ENCODE data around the gene CLDN7. TPM values are rescaled to one million over a fixed set of nuclear protein-coding genes. Genes with fewer than 3 reads are reported as not detected.

The CLDN7 gene
- total RNA-seq, 1 experiment from 2014 or later, result 286 TPM

GRCh38 chr17:7281074-7281952, 19.0 kb upstream of the CLDN7 start, which contains the start of gene SLC2A4 (continued):
- TF ChIP-seq REST (IDR thresholded peaks at IDR 0.05; ENCODE audit: low read depth) (no peak), EZH2phosphoT487 (IDR thresholded peaks at IDR 0.05; ENCODE audit: borderline replicate concordance) (no peak), YY1 (IDR thresholded peaks at IDR 0.05; ENCODE audit: extremely low read depth, insufficient replicate concordance, low read depth, low read length) (no peak)

- CTCF ChIA-PET, result interaction anchor here (0.6 to 2.0 kb wide), 12 partner anchors 11 to 280 kb away, joined by 3 to 38 read pairs (median 4); partner anchors contain the start of gene NEURL4
- Histone ChIP-seq H3K27ac (ENCODE audit: low read depth, low read length) (peak overlapping the region; percentile 73), H3K4me1 (ENCODE audit: control insufficient read depth in 1 of 2, insufficient read depth in 2 of 2, low read length in 2 of 2) (peaks cover 13 to 34% of the 10 kb centered on the region in 2 experiments), H3K9me2 (ENCODE audit: insufficient read depth) (no peaks in the 10 kb centered on the region), H3K27me3 (ENCODE audit: insufficient read depth, low read length) (no peaks in the 10 kb centered on the region), H3K79me2 (ENCODE audit: insufficient read depth, low read length) (no peaks in the 10 kb centered on the region), H4K20me1 (ENCODE audit: insufficient read depth) (no peaks in the 10 kb centered on the region), H2AFZ (ENCODE audit: low read depth, low read length, poor library complexity, severe bottlenecking) (peak overlapping the region; percentile 50), H3K36me3 (ENCODE audit: control insufficient read depth in 1 of 2, insufficient read depth in 2 of 2, low read length in 2 of 2) (no peaks in the 10 kb centered on the region), H3K4me3 (replicated peaks in 1 of 2; ENCODE audit: low read depth in 1 of 2, low read length in 2 of 2) (peak overlapping the region; percentile 45 to 65), H3K9me3 (ENCODE audit: control insufficient read depth in 1 of 2, insufficient read depth in 1 of 2, low read depth in 1 of 2, low read length in 2 of 2) (no peaks in the 10 kb centered on the region), H3K9ac (ENCODE audit: low read length) (peak overlapping the region; percentile 93), H3K4me2 (ENCODE audit: low read length) (peak overlapping the region; percentile 98)
- intact Hi-C loops (cut with micrococcal nuclease), result loop anchor here (1.0 to 2.0 kb wide), 3 partner anchors 16 to 66 kb away; partner anchors contain the start of gene CLDN7
- BruUV-seq (replicated peaks), result no TSS peak
- peak; percentile 73 for ATAC-seq
- RAD21 ChIA-PET (ENCODE audit: low non-redundant PET in 1 of 2, low total read pairs in 2 of 2, uncharacterized antibody in 2 of 2, unreplicated experiment in 2 of 2), result interaction anchor here (1.2 to 1.5 kb wide), 3 partner anchors 16 to 156 kb away, joined by 3 to 17 read pairs (median 14); no protein-coding TSS in a partner anchor
- POLR2A ChIA-PET, result interaction anchor here (0.7 to 1.8 kb wide), 9 partner anchors 16 to 298 kb away, joined by 3 to 8 read pairs (median 4); partner anchors contain the start of genes CD68, NEURL4 and TMEM102
- peak; percentile 70 for DNase-seq (ENCODE audit: low read depth, low spot score)
- peak; percentile 98 for TF ChIP-seq RAD21 (IDR thresholded peaks at IDR 0.05; ENCODE audit: low read depth)
- no peak for TF ChIP-seq ZBTB33 (IDR thresholded peaks at IDR 0.05; ENCODE audit: extremely low read depth, insufficient replicate concordance, low read length)
- no peak for TF ChIP-seq TCF7L2 (IDR thresholded peaks at IDR 0.05; ENCODE audit: borderline replicate concordance, extremely low read depth, insufficient read depth, insufficient read length)
- TF ChIP-seq CBX3 (IDR thresholded peaks at IDR 0.05; ENCODE audit: low read depth), result no peak
- TF ChIP-seq EGR1 (IDR thresholded peaks at IDR 0.05; ENCODE audit: low read depth), result no peak
- peak; percentile 91 to 97 (median 95) for TF ChIP-seq CTCF (IDR thresholded peaks at IDR 0.05 in 2 of 3, conservative IDR thresholded peaks at IDR 0.05 in 1 of 3; ENCODE audit: borderline replicate concordance in 1 of 3, insufficient read depth in 1 of 3, low read depth in 2 of 3, low read length in 2 of 3)
- TF ChIP-seq ZFX (IDR thresholded peaks at IDR 0.05), result no peak
- TF ChIP-seq SRF (IDR thresholded peaks at IDR 0.05; ENCODE audit: low read depth), result no peak
- TF ChIP-seq CEBPB (IDR thresholded peaks at IDR 0.05; ENCODE audit: low read depth), result no peak
- TF ChIP-seq YY1 (IDR thresholded peaks at IDR 0.05; ENCODE audit: extremely low read depth, insufficient replicate concordance, low read depth, low read length), result no peak
- no peak for TF ChIP-seq ELF1 (IDR thresholded peaks at IDR 0.05; ENCODE audit: borderline replicate concordance, low read depth)
- no peak for TF ChIP-seq POLR2A (IDR thresholded peaks at IDR 0.05; ENCODE audit: borderline replicate concordance, extremely low read depth, insufficient read depth, insufficient read length)
Observed at GRCh38 chr17:7280519-7281073, 18.3 kb upstream of the CLDN7 start.

All from HCT116 (cell line).